PFSK-1 (cell line): ENCODE measurements around the gene MLLT11.

Experiments
- POLR2AphosphoS5 ChIP-seq: IDR thresholded peaks from 2 replicates; pipeline ENCODE4 v1.6.1; 2012; ENCODE audit warnings: low read depth, mild to moderate bottlenecking, control low read depth, low read length, moderate library complexity
- SIN3A ChIP-seq: IDR thresholded peaks from 2 replicates; pipeline ENCODE4 v1.6.1; 2012; ENCODE audit warnings: mild to moderate bottlenecking, low read length, moderate library complexity, borderline replicate concordance; ENCODE audit not compliant: insufficient read depth
- TAF1 ChIP-seq: IDR thresholded peaks from 2 replicates; pipeline ENCODE4 v1.6.1; 2012; ENCODE audit warnings: low read length, control low read depth, borderline replicate concordance; ENCODE audit not compliant: insufficient read depth
- TF ChIP-seq, protein P1 (sequence below), 2 experiments: IDR thresholded peaks; 2 replicates each; pipeline versions ENCODE4 v1.6.1 to v1.8.0; 2011 to 2012; ENCODE audit warnings: low read depth in 2 of 2, low read length in 2 of 2, control low read depth in 1 of 2, inconsistent platforms in 1 of 2, mild to moderate bottlenecking in 1 of 2, moderate library complexity in 1 of 2; ENCODE audit not compliant: insufficient read depth in 1 of 2

DNA sequence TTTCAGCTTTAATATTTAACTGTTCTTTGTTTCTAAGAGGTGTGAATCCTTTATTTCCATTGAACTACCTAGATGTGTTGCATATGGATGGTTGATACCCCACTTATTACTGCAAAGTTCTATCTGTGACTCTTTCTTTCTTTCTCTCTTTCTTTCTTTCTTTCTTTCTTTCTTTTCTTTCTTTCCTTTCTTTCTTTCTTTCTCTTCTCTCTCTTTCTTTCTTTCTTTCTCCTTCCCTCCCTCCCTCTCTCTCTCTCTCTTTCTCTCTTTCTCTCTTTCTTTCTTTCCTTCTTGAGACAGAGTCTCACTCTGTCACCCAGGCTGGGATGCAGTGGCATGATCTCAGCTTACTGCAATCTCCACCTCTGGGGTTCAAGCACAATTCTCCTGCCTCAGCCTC is 44.4 kb downstream of the MLLT11 start:
- TF ChIP-seq POLR2AphosphoS5 (no peak), TAF1 (no peak), SIN3A (no peak)
- TF ChIP-seq, protein P1, sequence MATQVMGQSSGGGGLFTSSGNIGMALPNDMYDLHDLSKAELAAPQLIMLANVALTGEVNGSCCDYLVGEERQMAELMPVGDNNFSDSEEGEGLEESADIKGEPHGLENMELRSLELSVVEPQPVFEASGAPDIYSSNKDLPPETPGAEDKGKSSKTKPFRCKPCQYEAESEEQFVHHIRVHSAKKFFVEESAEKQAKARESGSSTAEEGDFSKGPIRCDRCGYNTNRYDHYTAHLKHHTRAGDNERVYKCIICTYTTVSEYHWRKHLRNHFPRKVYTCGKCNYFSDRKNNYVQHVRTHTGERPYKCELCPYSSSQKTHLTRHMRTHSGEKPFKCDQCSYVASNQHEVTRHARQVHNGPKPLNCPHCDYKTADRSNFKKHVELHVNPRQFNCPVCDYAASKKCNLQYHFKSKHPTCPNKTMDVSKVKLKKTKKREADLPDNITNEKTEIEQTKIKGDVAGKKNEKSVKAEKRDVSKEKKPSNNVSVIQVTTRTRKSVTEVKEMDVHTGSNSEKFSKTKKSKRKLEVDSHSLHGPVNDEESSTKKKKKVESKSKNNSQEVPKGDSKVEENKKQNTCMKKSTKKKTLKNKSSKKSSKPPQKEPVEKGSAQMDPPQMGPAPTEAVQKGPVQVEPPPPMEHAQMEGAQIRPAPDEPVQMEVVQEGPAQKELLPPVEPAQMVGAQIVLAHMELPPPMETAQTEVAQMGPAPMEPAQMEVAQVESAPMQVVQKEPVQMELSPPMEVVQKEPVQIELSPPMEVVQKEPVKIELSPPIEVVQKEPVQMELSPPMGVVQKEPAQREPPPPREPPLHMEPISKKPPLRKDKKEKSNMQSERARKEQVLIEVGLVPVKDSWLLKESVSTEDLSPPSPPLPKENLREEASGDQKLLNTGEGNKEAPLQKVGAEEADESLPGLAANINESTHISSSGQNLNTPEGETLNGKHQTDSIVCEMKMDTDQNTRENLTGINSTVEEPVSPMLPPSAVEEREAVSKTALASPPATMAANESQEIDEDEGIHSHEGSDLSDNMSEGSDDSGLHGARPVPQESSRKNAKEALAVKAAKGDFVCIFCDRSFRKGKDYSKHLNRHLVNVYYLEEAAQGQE (IDR thresholded peaks at IDR 0.05; ENCODE audit: insufficient read depth in 1 of 2, low read depth in 2 of 2, low read length in 2 of 2), result no peak
